HG03280 (cell line): ENCODE data around the gene PAGE1.
"Not testable (repeated sequence)": the region's sequence is repeated elsewhere in the genome, so short reads cannot be mapped to it uniquely, and the experiment has no call there.

ENCODE experiments used
- ATAC-seq: cut with Tn5 transposase; IDR thresholded peaks from one replicate; pipeline ENCODE4 v1.9.1; 2021; ENCODE audit warnings: mild to moderate bottlenecking, moderate library complexity; ENCODE audit not compliant: unreplicated experiment

PAGE1 gene, protein sequence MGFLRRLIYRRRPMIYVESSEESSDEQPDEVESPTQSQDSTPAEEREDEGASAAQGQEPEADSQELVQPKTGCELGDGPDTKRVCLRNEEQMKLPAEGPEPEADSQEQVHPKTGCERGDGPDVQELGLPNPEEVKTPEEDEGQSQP

DNA sequence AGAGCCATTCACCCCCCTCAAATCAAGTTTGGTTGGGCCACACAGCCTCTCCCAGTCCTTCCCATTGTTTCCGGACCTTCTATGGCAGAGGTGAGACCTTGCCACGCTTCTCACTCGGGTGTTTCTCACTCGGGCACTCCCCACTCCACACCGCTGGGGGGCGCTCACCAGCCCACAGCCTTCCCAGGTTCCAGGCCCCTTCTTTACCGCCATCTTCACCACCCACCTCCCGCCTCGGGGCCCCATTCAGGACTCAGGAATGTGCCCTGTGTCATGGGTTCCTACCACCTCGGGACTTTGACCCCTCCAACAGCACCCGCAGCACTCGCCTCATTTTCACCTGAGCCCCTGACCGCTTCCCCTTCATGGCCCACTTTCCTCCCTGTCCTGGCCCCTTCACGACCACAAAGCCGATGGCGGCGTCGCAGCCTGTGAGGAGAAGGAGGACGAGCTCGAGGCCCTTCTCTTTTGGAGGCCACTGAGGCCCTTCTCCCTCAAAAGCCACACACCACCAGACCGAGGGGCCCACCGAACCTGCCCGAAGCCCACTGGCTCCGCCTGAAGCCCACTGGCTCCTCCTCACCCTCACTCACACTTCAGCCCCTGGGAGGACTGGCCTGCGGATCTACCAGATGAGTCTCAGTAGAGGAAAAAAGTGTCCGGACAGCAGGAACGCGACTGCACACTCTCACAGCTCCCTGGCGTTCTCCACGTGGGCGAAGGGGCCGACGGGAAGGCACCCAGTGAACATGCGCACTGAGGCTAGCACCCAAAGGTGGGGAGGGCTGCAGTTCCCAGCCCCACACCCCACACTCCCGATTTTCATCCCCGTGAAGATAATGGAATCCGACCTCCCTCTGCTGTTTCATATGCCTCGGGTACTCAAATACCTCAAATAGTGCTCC, at the start of gene PAGE1:
TSS of gene PAGE1 (minus strand) at position 709 of the 905 bp plus-strand sequence. CDS start 1,214 bp downstream, outside the sequence.
- no peak for ATAC-seq

DNA sequence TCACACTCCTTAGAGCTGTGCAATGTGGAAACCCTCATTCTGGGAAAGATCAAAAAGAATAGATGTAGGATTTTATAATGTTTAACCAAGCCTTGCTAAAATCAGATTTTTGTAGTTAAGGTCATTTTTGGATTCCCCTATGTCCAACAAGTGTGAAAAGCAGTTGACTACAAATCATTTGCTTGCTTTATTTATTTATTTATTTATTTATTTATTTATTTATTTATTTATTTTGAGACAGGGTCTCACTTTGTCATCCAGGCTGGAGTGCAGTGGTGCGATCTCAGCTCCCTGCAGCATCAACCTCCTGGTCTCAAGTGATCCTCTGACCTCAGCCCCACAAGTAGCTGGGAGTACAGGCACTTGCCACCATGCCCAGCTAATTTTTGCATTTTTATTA, 45.7 kb upstream of the PAGE1 start:
- ATAC-seq, result not testable (repeated sequence)

DNA sequence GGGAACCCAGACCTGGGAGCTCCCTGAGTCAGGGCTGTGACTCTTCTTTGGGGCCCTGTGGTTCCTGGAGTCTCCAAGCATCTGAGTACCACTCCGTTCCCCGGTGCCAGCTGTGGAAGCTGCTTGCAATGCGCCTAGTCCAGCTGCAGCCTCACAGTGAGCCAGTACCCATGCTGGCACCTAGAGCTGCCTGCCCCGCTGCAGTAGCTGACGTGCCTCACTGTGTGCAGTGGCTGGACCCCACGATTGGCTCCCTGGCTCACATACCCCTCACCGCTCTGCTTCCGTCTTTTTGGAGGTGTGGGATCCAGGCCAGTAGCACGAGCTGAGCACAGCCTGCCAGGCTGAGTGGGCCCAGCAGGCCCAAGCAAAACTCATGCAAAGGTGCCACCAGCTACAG, 32.1 kb upstream of the PAGE1 start:
- no peak for ATAC-seq

DNA sequence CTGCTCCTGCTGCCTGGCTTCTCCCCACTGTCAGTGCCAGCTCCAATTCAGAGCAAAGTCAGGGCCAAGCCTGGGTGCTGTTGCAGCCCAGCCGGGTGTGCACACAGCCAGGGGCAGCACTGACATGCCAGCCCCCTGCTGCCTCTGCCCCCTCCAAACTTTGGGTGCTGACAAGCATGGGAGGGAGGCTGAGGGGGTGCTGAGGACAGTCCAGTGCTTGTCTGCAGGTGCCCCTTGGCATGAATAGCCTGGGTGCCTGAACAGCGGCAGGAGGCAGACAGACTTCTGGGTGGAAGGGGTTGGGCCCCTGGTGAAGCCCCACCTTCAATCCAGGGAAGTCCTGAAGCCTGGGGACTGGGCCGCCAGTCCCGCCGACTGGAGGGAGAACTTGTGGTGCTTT, 31.2 kb upstream of the PAGE1 start:
- no peak for ATAC-seq

DNA sequence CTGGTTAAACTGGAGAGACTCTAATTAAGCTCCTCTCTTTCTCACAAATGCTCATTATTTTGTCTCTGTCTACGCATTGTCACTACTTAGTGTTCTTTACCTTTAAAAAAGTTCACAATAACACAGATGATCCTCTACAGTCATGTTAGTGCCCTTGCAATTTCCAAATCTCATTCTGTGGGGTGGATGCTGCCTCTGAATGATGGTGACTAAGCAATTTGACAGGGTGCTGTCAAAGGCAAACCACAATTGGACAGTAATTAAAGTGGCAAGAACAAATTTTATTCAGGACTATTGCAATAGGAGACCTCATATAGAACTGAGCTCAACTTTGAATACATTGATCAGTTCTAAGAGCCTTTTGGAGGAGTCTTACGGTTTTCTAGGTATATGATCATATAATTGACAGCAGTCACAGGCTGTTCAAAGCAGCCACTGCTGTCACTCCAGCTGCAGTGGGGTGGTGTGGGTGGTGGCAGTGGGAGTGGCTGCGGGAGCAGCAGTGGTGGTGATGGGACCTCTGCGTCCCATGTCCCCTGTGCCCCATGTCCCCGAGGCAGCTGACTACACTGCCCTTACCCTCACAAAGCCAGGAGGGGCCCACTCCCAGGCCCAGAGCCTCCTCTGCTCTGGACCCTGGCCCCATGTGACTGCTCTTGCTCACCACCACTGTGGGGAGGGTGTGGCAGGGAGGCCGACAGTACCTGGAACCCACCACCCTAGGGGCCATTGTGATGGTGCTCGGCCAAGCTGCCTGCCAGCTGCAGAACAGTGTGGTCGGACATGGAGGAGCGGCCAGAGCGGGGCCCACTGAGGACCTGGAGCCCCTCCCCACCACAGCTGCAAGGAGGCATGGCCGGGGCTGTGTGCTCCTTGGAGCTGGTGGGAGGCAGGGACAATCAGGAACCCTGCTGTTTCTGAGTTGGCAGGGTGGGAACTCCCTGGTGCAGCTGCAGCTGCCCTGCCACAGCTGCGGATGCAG, 30.4 kb upstream of the PAGE1 start:
- ATAC-seq, result no peak

DNA sequence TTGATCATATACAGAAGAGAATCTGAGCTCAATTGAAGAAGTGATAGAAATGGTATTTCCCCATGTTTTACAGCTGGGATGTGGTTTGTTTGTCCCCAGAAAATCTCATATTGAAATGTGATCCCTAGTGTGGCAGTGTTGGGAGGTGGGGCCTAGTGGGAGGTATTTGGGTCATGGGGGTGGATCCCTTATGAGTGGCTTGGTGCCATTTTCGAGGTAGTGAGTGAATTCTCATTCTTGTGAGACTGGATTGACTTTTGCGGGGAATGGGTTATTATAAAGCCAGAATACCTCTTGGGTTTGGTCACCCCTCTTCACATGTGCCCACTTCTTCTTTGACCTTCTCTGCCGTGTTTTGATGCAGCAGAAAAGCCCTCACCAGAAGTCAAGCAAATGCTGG, 29.6 kb upstream of the PAGE1 start:
- ATAC-seq, result no peak

DNA sequence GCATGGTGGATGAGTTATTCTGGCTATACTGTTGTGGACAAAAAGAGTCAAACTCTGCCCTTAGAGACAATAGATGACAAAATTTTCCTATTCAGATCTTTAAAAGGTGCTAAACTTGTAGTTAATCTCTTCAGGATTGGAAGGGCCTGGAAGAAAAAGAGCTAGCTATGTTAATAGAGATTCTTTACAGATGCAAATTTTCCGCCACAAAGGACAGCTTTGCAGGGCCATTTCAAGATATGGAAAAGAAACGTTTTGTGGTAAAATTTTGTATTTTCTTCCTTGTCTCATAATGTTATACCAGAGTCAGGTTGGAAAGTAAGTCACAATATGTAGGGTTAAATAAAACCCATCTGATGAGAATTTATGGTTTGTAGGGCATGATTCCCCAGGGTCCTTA, 24.3 kb upstream of the PAGE1 start:
- not testable (repeated sequence) for ATAC-seq

DNA sequence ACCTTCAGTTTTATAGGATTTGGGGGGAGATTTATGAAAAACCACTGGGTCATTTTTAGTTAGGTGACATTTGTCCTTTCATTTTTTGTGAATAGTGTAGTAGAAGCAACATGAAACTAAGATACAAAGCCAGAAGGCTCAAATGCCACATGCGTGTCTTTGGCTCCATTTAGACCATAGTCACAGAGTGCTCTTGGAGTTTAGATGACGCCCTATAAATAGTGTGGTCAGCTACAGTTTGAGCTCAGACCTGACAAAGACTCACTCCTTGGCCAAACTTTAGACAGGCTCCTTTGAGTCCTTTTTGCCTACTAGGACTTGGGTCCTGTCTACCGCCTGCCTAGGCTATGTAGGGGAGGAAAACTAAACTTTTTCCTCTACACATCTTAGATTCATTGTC, 16.8 kb upstream of the PAGE1 start:
- ATAC-seq, result no peak

DNA sequence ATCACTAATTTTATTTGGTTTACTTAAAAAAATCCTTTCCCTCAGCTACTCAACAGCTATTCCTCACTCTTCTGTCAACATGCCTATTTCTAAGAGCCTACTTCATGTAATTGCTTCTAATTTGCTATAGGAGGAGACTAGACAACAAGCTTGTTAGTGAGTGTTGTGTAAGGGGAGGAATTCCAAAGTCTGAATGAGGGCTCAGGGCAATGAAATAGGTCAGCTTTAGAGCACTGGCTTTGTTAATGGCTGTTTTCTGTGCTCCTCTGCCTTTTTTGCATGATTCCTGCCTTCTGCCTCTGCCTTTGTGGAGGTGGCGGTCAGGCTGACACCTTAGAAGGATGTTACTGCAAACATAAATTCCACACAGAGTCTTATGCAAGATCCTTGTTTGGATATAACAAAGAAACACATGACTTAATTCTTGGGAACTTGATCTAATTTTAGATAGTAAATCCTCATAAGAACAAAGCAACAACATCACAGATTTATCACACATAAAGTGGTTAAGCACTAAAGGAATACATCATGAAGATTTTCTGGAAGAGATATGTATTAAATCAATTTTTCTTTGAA, 15.0 kb upstream of the PAGE1 start:
- ATAC-seq, result no peak

DNA sequence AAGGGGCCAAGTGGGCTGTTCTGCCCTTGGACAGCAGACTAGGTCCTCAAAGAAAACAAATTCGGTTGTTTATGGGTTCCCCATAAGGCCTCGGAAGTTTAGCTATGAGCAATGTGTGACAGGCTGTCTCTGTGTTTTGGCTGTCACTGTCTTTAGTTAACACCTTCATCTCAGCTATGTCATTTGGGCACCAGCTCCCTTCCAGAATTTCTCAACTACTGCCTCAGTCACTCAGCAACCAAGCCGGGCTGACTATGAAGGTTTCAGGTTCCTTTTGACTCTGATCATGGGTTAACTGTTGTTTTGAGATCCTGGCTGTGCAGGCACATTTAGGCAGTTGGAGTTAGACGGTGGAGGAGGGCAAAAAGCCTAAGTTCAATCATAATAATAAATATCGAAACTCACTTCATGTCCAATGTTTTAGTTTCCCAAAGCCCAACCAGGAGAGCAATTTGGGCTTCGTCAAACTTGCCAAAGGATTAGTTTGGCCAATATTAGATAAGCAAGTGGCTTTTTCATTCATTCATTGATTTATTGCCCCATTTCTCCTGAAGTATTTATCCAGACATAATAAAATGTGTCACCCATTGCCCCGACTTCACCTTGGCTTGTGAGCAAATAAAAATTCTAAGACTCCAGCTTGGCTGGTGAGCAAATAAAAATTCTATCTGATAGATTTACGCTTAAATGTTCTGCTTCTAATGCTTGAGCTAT, 9.1 kb upstream of the PAGE1 start:
- no peak for ATAC-seq

DNA sequence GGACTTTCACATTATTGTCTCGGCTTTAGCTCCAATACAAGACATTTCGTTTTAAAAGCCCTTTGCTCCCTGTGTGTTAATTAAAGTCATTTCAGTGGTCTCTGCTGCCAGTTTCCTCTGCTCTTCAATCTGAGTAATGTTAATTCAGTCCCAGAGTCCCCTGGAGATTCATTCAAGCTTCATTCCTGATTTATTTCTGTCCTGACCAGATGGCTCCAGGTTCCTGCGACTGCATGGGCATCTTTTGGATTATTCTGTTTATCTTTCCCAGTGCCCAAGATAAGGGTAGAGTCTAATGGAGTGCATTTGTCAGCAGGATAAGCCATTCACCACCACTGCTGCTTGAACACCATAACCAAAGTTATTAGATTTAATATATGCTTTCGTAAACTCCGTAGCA, 6.1 kb upstream of the PAGE1 start:
- no peak for ATAC-seq

DNA sequence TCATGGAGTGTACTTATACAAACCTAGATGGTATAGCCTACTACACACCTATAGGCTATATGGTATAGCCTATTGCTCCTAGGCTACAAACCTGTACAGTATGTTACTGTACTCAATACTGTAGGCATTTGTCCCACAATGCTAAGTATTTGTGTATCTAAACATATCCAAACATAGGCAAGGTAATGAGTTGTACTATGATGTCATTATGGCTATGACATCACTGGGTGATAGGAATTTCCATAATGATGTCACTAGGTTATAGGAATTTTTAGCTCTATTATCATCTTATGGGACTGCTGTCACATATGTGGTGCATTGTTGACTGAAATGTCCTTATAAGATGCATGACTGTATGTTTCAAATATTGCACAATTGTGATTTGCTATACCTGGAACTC, 5.5 kb upstream of the PAGE1 start:
- ATAC-seq, result no peak

DNA sequence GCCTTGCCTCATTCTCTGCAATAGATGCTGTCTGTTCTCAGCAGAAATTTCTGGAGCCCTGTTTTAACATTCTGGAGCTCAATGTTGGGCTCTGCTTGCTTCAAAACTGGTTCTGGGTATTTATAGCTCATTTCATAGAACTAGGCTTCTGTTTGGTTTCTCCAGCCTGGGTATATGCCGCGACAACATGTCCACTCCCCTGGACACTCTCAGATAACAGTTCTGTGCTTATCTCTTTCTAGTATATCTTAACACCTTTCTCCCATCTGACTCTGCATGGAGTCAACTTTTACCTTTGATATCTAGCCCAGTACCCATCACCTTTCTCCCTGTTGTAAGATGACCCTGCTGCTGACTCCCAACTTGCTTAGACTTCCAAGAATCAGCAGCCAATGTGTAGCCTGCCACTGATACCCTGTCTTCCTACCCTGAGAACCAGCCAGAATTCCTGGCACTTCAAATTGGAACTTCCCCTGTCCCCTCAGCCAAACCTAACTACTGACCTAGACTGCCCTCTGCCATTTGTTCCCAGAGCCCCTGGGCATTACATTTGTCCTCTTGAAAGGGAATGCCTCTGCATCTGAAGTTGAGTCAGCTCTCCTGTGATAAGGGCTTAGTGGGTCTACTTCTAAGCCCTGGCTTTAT, 20.6 kb downstream of the PAGE1 start:
- ATAC-seq, result no peak

DNA sequence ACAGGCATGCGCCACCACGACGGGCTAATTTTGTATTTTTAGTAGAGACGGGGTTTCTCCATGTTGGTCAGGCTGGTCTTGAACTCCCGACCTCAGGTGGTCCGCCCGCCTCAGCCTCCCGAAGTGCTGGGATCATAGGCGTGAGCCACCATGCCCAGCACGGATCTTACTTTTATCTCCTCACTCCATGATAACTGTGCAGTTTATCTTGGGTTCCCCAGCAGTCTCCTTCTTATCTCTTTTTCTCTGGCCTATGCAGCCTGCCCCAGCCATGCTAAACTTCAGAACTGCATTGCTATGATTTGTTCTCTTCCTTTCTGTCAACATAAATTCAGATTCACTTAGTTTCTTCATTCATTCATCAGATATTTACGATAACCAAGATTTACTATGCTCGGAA, 22.4 kb downstream of the PAGE1 start:
- ATAC-seq, result no peak

DNA sequence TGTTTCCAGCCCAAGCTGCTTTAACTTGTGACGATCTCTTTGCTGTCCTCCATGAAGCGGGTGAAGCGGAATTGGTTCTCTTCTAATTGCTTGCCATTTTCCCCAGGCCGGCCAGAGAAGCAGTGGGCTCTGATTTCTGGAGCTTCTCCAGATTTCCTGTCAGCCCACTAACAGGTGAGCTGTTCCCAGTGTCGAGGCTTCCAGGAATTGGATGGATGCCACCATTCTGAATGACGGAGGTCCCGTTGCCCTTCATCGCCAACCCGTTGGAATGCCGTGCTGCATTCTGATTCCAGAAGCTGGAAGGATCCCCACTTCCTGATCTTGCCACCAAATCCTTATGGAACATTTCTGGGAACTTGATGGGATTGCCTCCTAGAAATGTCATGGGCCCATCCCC, 31.0 kb downstream of the PAGE1 start:
- ATAC-seq, result no peak

DNA sequence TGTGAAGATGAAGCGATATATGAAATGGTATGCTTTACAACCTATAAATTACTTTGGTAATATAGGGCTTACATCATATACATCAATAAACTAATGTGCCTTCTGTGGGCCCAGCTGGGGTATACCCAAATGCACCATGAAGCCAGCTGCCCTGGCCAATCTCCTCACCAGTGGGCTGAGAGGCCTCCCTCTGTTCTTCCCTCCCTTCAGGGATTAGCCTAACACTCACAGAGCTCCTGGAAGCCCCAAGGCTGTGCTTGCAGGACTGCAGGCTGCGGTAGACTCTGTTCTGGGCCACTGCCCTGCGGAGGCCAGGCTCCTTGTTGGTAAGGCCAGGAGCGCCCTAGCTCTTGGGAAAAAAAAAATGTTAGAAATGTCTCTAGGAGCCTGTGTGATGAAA, 33.9 kb downstream of the PAGE1 start:
- ATAC-seq, result no peak

DNA sequence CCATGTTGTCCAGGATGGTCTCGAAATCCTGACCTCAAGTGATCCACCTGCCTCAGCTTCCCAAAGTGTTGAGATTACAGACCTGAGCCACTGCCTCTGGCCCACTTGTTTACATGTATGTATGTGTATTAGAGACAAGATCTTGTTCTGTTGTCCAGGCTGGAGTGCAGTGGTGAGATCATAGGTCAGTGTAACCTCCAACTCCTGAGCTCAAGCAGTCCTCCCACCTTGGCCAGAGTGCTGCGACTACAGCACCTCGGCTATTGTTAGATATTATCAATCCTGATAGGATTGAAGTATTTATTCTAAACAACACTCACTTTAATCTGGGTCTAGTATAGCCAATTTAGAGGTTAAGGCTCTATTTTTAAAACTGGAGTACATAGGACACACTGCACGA, 36.0 kb downstream of the PAGE1 start:
- ATAC-seq, result no peak

DNA sequence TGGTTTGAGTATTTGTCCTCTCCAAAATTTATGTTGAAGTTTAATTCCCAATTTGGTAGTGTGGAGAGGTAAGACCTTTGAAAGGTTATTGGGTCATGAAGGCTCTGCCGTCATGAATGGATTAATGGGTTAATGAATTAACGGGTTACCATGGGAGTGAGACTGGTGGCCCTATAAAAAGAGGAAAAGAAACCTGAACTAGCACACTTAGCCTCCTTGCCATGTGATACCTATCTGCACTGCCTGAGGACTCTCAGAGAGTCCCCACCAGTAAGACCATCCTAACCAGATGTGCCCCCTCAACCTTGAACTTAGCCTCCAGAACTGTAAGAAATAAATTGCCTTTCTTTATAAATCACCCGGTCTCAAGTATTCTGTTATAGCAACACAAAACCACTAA, 39.3 kb downstream of the PAGE1 start:
- ATAC-seq, result no peak

DNA sequence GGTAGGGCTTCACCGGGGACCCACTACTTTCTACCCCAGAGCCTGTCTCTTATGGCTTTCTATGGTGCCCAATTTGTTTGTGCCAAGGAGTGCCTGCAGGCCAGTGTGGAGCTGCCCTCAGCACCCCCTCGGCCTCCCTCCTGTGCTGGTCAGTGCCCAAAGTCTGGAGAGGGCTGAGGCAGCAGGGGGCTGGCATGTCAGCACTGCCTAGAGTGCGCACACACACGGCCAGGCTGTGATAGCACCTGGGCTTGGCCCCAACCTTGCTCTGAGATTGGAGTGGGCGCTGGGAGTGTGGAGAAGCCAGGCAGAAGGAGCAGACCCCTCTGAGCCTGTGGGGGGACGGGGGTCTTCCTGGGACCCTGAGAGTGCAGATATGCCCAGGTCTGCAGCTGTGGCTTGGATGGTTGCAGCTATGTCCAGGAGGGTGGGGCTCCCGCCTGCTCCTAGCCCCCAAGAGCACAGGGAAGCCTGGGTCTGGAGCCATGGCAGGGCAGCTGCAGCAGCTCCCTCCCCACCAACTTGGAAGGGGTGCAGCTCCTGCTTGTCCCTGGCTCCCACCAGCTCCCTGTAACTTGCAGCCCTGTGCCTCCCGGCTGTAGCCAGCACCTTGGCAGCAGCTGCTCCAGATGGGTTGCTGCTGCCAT, 50.7 kb downstream of the PAGE1 start:
- ATAC-seq, result no peak
